ENCODE measurements around the gene YEATS4.

DNA sequence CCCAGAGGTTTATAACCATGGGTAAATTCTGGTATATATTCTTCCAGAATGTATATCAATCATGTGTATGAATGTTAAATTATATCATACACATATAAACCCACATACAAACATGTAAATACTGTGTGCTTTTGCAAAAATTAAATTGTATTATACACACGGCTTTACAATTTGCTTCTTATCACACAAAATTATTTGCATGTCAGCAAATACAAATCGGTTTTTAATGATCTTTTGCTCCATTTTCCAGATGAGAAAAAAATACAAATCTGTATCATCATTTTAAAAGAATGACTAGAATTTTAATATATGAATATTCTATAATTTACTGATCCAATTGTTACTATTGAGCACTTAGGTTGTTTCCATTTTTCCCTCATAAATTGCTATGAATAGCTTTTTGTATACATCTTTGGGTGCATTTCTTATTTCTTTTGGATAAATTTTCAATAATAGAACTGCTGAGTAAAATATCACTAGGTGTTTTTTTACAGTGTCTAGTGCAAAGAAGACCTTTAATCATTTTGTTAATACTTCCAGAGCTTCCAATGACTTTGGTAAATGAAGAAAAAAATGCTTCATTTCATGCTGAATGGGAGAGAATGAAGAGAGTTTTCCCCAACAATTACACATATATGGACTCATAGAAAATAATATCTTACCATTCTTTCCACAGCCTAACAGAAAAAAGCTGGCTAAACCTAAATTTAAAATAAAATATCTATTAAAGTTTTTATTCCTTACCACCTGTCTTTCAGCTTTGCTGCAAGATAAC, 7.9 kb upstream of the YEATS4 start:
- no peak for TF ChIP-seq CTCF (IDR thresholded peaks at IDR 0.05)
- TF ChIP-seq TCF7L2 (IDR thresholded peaks at IDR 0.05; ENCODE audit: low read depth, low read length) = no peak

Data from Panc1 (cell line).